ENCODE results near the gene WDR27.

DNA sequence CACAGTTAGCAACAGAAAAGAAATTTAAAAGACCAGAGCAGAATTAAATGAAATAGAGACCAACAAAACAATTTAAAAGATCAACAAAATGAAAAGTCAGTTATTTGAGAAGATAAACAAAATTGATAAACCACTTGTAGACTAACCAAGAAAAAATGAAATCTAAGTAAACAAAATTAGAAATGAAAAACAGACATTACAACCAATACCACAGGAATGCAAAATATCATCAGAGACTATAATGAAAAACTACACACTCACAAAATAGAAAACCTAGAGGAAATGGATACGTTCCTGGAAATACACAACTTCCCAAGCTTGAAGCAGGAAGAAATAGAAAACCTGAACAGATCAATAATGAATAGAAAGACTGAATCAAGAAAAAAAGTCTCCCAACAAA is 97.8 kb downstream of the WDR27 start:
- TF ChIP-seq ELK1 (IDR thresholded peaks at IDR 0.05; ENCODE audit: low read depth, low read length), result no peak
- TF ChIP-seq, protein P1, sequence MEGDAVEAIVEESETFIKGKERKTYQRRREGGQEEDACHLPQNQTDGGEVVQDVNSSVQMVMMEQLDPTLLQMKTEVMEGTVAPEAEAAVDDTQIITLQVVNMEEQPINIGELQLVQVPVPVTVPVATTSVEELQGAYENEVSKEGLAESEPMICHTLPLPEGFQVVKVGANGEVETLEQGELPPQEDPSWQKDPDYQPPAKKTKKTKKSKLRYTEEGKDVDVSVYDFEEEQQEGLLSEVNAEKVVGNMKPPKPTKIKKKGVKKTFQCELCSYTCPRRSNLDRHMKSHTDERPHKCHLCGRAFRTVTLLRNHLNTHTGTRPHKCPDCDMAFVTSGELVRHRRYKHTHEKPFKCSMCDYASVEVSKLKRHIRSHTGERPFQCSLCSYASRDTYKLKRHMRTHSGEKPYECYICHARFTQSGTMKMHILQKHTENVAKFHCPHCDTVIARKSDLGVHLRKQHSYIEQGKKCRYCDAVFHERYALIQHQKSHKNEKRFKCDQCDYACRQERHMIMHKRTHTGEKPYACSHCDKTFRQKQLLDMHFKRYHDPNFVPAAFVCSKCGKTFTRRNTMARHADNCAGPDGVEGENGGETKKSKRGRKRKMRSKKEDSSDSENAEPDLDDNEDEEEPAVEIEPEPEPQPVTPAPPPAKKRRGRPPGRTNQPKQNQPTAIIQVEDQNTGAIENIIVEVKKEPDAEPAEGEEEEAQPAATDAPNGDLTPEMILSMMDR (IDR thresholded peaks at IDR 0.05 in 2 of 3, conservative IDR thresholded peaks at IDR 0.05 in 1 of 3; ENCODE audit: control insufficient read depth in 2 of 3, extremely low read depth in 1 of 3, insufficient read depth in 1 of 3, low read depth in 3 of 3, low read length in 3 of 3), result no peak
- no peak for TF ChIP-seq SP1 (IDR thresholded peaks at IDR 0.05; ENCODE audit: low read depth, low read length)
- TF ChIP-seq SMARCA5 (IDR thresholded peaks at IDR 0.05), result no peak
- TF ChIP-seq SIX5 (IDR thresholded peaks at IDR 0.05; ENCODE audit: low read depth, low read length, severe bottlenecking), result no peak
- no peak for TF ChIP-seq ZNF687 (IDR thresholded peaks at IDR 0.05)
- TF ChIP-seq TCF3 (IDR thresholded peaks at IDR 0.05; ENCODE audit: borderline replicate concordance, insufficient read depth, low read depth, low read length), result no peak
- no peak for TF ChIP-seq POLR2A (IDR thresholded peaks at IDR 0.05; ENCODE audit: low read depth, low read length)
- TF ChIP-seq POLR2AphosphoS5 (IDR thresholded peaks at IDR 0.05; ENCODE audit: low read length), result no peak
- no peak for TF ChIP-seq ZZZ3 (IDR thresholded peaks at IDR 0.05; ENCODE audit: control insufficient read depth, insufficient read length, low read depth)
- no peak for TF ChIP-seq MAX (IDR thresholded peaks at IDR 0.05; ENCODE audit: low read depth, low read length)
- TF ChIP-seq RCOR1 (conservative IDR thresholded peaks at IDR 0.05; ENCODE audit: low read depth, low read length), result no peak
- no peak for TF ChIP-seq USF2 (IDR thresholded peaks at IDR 0.05; ENCODE audit: borderline replicate concordance, low read depth, low read length)
